HG03095 (cell line): Measurements from ENCODE around the gene KIAA0930.

Experiments
- ATAC-seq: cut with Tn5 transposase; IDR thresholded peaks from one replicate; pipeline ENCODE4 v1.9.1; 2021; ENCODE audit warnings: moderate library complexity; ENCODE audit not compliant: unreplicated experiment

Gene KIAA0930

GRCh38 chr22:45218976-45219375 lies 21.7 kb downstream of the KIAA0930 start:
- no peak for ATAC-seq

DNA sequence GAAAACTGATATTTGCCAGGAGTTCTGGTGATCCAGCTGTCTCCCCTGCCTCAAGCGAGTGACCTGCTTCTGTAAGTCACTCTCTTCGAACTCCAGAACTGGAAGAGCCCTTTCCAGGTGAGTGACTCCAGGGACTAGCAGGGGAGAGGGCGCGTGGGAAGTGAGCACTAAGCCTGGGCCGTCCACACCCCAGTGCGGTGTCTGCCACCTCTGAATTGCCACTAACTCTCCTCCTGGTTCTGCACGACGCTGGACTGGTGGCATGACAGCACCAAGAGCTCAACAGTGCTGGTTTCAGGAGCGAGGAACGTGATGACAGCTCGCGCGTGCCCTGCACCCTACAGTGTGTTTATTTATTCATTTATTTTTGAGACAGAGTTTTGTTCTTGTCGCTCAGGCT lies 22.9 kb downstream of the KIAA0930 start:
- ATAC-seq, result no peak

DNA sequence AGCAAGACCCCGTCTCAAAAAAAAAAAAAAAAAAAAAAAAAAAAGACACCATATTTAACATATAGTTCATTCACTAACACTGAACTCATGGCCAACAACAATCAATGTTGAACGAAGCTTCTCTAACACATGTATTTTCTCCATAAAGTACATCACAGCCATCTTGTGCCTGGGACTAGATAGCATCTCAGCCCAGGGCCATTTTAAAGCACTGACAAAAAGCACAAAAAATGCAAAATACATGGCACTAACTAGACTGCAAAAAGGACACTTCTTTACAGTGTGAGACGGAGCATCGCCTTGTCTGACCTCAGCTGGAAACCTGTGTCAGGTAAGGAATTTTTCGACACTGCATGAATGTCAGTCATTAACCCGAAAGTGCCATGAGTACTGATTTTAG lies 23.3 kb downstream of the KIAA0930 start:
- ATAC-seq, result no peak

DNA sequence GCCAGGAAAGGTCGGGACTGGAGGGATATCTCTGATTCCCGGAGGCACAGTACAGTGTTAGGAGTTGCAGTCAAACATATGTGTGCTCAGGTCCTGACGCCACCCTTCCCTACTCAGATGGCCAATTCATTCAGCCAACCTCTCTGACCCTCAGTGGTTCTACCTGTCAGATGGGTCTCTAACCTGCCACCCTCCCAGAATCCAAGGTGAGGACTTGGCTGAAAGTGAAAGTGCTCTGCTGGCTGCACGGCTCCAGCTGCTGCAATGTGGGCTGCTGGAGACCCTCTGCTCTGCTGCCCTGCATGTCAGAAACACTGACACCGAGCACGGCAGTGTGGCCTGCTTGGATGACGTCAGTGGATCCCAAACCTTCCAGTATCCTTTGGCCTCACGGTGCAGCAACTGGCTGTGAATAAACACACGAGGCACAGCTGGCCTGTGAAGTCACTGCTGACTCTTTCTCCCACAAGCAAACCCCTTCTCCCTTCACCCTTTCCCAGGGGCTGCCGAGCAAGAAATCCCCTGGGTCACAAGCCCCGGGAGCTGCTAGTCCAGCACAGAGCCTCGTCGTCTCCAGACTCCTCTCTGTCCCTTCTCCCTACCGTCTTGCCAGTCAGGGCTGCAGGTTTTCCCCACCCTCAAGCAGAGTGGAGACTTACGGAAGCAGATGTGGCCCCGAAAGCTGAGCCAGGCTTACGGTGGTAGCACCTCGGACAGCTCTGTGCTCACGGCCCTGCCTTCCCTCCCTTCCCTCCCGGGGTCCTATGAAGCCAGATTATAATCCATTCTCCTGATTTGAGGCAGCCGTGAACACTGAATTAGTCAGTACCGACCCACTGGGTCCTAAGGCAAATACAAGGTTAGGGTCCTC lies 24.3 kb downstream of the KIAA0930 start:
- no peak for ATAC-seq

- no peak for ATAC-seq
These were observed 27.5 kb downstream of the KIAA0930 start for GRCh38 chr22:45212992-45213751.

DNA sequence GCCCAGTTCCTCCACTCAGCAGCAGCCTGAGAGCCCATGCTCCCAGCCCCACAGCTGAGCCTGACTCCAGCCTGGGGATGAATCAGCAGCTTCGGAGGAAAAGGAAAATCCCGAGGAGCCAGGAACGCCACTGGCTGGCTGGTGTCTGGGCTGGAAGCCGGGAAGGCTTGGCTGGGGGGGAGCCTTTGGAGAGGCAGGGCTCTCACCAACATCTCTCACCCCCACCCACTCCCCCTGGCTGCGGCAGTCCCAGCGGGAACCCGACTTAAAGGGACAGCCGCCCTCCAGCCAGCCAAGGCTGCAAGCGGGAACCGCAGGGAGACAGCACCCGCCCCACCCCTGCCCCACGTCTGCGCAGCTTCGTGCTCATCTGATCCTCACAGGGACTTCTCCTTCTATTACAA lies 28.4 kb downstream of the KIAA0930 start:
- ATAC-seq, result no peak

GRCh38 chr22:45211848-45212247 lies 28.8 kb downstream of the KIAA0930 start:
- ATAC-seq, result no peak

DNA sequence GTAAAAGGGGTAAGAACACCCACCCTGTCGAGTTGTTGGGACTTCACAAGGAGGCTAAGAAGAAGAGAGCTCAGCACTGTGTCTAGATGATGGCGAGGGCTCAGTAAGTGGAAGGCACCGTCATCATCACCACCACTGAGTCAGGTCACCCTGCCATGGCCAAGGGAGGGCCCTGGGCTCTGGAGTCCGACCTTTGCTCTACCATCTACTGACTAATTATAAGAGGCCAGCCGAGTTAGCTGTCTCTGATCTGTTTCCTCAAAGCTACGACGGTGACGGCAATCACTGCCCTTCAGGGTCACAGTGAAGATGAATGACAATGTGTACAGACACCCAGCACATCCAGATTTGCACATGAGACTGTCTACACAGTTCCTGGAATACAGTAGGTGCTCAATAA lies 29.3 kb downstream of the KIAA0930 start:
- no peak for ATAC-seq

- no peak for ATAC-seq
These were observed 29.7 kb downstream of the KIAA0930 start for GRCh38 chr22:45210991-45211390.

DNA sequence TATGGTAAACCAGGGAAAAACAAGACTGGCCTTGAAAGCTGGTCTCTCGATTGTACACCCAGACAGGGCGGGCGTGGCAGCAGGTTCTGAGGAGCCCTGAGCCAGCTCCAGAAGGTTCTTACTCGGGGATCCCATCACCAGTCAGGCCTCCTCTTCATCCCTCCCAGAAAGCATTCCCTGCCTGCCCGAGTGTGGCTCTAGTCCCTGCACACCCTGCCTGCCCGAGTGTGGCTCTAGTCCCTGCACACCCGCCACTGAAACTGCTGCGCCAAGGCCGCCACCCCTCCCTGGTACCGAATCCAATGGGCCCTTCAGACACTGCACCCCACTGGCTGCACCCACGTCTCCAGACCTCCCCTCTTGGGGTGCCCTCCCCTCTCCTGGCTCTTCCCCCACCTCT lies 30.1 kb downstream of the KIAA0930 start:
- ATAC-seq, result no peak

DNA sequence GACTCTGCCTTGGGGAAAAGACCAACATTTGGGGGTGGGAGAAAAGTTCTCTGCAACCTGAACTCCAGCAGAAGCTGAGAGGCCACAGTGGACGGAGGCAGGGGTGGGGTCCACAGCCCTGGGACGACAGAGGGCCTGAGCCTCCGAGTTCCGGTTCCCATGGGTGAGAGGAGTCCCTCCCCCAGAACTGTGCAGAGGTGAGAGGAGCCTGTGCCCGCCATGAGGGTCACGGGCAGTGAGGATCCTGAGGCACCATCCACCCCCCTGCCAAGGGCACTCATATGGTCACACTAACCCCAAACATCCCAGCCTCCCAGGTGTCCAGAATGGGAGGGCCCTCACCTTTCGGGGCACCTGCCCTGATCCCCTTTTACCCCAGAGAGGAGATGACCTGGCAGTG lies 30.5 kb downstream of the KIAA0930 start:
- ATAC-seq, result no peak

DNA sequence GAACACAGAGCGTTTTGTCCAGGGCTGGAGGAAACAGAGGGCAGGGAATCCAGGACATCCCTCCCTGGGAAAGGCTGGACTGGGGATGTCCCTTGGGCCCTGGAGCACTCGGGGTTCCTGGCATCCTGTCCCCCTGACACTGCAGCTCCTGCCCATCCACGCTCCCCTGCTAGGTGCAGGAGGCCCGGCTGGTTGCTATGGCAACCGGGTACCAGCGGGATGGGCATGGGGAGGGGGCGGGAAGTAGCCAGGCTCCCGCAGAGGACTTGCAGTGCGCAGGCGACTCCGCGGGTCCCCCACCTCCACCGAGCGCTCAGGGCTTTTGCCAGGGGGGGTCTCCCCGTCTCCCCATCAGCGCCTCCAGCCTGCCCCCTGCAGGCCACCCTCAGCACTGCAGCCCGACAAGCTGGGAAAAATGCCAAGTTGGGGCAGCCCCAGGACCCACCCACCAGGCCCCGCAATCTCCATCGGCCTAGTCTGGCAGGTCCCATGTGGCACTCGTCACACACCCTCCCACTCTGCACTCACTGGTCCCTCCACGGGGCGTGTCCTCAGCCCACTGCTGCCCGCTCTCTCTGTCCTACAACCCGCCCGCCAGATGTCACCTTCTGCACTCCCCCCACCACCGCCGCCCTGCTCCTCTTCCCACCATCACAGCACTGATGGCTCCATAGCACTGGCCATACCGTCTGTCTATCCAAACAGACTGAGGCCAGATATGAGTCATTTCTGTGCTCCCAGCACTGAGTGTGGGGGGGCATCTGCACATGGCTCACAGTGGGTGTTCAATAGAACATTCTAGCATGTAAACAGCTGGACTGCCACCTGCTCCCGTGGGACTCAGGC lies 31.5 kb downstream of the KIAA0930 start:
- no peak for ATAC-seq

DNA sequence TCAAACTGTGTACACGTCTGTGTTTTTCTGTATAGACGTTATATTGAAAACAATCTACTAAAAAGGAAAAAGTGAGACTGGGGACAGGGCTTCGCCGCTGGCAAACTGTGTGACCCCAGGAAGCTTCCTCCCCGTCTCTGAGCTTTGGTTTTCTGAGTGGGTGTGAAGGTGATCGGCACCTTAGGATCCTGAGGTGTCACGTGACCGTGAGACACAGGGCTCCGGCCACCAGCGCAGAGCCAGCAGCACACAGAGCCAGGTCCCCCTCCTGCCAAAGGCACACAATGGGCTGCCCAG lies 32.0 kb downstream of the KIAA0930 start:
- ATAC-seq, result no peak

GRCh38 chr22:45207981-45208664 lies 32.6 kb downstream of the KIAA0930 start:
- ATAC-seq, result no peak

DNA sequence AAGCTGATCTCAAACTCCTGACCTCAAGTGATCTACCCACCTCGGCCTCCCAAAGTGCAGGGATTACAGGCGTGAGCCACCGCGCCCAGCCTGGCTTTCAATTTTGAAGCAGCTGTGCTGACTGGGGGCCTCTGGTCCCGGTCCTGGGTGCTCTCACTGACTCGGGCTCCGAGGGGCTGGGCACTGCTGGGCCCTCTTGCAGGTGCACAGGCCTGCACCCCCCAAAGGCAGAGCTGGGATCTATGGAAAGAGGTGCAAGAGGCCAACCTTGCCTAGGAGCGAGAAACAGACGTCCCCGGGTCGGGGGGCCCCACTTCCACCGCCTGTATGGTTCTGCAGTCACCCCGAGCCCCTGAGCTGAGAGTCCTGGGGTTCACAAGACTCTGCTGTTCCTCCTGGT lies 33.2 kb downstream of the KIAA0930 start:
- no peak for ATAC-seq

GRCh38 chr22:45206233-45206632 lies 34.5 kb downstream of the KIAA0930 start:
- no peak for ATAC-seq

DNA sequence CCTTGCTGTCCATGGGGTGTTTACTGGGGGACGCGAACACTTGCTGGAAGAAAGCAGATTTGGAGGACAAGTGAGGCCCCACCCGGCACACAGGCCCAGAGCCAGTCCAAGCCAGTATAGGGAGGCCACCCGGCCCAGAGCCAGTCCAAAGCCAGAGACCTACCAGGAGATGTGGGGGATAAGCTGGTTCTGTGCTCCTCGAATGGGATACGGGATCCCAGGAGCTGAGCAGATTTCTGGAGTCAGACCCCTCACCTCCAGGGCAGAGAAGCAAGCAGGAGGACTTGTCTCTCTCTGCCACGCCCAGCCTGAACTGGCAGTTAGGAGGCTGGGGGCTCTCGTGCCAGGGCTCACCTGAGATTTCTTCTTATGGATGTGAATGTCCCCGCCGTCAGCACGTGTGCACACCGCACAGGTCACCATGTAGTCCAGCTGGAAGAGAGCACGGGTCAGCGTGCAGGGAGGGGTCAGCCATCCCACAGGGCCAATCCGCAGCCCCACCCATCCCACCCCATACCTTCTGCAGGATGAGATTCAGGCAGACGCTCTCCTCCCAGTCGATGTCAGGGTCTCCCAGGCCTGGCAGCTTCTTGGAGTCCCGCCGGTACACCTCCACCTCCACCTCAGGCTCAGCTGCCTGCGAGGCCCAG lies 35.3 kb downstream of the KIAA0930 start:
- ATAC-seq, result no peak

GRCh38 chr22:45204819-45205218 lies 35.9 kb downstream of the KIAA0930 start:
- ATAC-seq, result no peak

DNA sequence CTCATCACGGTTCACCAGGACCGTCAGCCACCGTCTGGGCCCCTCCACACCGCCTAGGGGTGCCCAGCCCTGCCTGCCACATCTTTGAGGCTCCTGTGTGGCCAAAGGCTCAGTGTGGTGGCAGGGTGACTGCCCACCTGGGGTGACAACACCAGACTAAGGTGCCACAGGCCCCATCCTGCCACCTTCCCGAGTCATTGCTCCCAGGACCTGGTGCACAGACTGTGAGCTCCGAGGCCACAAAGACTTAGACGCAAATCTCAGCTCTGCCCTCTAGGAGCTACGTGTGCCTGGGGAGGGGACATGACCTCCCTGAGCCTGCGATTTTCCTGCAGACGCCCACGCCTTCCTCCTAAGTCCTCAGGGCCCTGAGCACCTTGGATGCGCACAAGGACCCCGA lies 36.5 kb downstream of the KIAA0930 start:
- no peak for ATAC-seq

GRCh38 chr22:45203150-45203951 lies 37.3 kb downstream of the KIAA0930 start:
- ATAC-seq, result no peak
